NK-92 treated with Interleukin-12 subunit alpha and Interleukin-12 subunit beta, amount 100 ng/mL, for 24 hours (cell line): ENCODE measurements around the gene ARMH4.

Experiments used
- DNase-seq: peaks from one replicate; lab custom pipeline; 2025; lab: John Stamatoyannopoulos, UW

Gene ARMH4

DNA sequence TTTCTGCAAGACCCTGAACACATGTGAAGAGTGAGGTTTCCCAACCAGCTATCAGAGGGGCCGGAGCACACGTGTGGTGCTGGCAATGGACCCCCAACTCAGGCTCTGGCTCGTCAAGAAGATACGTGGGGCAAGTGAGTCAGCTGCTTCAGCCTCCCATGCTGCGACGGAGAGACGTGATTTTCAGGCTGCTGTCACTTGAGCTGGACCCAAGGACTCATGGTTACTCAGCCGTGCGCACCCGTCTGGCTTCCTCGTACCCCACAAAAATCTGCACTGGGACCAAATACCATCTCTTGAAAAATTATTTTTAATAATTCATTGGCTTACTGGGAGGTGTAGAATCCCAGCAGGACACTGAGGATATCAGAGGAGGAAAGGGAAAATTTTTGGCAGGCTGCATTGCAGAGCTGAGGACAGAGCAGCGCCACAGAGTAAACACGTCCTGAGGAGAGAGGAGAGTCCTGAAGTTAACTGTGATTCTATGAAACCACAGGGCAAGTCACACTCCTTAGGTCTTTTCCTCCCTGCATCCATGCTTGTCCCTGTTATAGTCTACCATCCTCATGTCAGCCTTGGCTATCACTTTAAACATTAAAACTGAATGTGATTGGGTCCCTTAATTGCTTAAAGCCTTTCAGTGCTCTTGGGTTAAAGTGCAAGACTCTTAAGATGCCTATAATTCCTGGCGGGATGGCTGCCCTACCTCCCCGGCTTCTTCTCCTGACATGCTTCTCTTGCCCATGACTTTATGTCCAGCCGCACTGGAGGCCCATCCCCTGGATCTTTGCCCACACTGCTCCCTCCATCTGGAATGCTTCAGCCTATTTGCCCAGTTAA, 190.8 kb downstream of the ARMH4 start:
- no peak for DNase-seq

DNA sequence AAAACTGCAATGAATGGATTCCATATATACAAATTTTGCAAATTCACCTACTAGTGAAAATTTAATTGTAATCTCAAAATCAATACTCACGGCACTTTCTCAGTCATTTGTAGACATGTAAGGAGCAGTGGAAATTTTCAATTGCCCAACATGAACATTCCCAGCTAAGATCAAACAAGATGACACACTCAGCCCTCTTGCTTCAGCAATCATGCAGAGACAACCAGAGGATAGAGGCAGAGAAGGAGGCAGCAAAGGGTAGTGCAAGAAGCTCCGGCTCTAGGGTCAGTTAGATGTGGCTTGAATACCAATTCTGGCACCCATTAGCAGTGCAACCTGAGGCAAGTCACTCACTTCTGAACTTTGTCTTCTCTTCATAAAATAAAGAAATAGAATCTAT, 194.6 kb downstream of the ARMH4 start:
- DNase-seq: no peak
